ENCODE measurements around the gene SMAD3.

The SMAD3 gene

DNA sequence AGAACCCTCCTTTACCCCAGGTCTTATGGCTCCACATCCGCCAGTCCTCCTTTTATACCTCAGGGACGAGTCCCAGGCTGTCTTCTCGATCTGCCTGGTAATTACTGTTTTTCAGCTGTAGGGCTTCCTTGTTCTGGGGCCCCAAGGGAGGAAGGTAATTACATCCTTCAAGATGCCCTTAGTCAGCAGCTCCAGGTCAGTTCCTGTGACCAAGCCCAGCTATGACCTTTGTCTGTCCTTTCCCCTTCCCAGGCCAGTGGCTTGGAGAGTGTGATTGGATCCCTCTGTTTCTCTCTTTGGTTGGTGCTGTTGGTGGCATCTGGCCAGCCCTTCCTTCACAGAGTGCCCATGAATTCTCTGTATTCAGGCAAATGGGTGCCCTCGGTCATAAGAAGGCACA lies 96.5 kb downstream of the SMAD3 start:
- peak; percentile 81 for DNase-seq (ENCODE audit: low read depth, low spot score)

DNA sequence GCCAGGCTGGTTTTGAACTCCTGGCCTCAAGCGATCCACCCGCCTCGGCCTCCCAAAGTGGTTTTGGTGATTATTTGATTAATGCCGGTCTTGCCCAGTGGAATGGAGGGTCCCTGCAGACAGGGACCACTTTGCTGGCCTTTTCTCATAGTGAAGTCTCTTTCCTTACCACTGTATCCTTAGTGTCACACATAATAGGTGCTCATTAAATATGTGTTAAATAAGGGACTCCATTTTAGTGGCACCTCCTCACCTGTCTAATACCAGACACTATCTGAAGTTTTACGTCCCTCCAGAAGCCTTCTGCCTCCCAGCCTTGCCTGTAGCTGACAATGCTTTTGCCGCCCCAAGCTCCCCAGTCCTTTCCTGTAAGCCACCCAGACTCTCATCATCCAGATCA lies 97.8 kb downstream of the SMAD3 start:
- DNase-seq (ENCODE audit: low read depth, low spot score): no peak

DNA sequence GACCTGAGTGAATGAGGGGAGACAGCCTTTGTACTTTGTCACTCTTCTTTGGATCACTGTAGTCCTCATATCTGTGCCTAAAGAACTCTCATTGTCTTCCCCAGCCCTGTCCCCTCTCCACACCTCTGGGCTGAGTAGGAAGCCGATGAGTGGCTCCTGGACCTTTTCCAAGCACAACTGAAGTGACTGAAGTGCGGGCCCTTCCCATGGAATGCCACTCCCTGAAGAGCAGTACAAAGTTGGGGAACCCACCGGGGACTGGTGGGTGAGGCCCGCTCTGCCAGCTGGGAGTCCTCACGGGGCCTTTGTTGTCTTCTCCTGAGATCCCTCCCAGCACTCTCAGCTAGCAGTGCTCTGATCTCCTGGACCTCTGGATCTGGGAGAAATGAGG lies 99.0 kb downstream of the SMAD3 start:
- no peak for DNase-seq (ENCODE audit: low read depth, low spot score)

DNA sequence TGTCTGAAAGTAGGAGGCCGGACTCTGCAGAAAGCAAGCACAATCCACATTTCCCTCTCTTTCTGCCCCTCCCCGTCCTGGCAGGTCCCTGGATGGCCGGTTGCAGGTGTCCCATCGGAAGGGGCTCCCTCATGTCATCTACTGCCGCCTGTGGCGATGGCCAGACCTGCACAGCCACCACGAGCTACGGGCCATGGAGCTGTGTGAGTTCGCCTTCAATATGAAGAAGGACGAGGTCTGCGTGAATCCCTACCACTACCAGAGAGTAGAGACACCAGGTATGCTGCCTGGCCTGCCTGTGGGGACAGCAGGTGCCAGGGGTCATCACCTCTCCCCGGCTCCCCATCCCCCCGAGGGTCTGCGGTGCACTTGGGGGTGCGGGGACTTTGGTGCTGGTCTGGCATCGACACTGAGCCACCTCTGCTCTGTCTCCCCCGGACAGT lies 99.4 kb downstream of the SMAD3 start:
- peak; percentile 84 for DNase-seq (ENCODE audit: low read depth, low spot score)

- DNase-seq (ENCODE audit: low read depth, low spot score): peak; percentile 82
Measured at GRCh38 chr15:67165254-67166253, 100.2 kb downstream of the SMAD3 start.

- no peak for DNase-seq (ENCODE audit: low read depth, low spot score)
Measured at GRCh38 chr15:67166280-67167009, 101.0 kb downstream of the SMAD3 start.

DNA sequence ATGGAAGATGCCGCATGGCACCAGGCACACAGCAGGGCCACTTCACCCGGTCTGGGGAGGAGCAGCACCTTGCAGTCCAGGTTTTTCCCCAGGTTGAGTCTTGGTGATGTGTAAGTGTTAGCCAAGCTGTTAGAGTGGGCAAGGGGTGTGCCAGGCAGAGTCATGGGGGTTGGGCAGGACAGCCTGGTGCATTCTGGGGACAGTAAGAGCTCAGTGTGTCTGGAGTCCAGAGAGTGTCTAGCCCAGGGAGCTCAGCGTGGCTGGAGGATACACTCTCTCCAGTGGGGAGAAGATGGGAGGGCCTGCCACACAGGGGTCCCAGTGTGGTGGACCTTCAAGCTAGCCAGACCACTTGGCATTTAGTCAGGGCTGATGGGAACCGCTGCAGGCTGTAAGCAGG lies 101.7 kb downstream of the SMAD3 start:
- no peak for DNase-seq (ENCODE audit: low read depth, low spot score)

DNA sequence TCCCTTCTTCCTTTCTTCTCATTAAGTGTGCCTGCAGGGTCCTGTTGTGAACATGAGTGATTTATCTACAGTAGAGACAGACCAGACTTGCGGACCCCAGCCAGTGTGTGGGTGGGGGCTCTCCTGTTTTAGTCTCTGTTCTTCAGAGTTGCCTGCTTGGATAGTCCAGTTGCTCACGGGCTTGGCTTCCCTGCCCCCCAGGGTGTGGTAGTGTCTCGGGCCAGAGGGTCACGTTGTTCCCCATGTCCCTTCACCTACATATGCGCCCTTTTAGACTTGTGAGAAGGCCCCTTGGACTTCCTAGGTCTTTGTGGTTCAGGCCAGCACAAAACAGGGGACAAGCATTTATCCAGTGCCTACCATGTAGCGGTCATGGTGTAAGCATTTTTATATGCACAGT lies 103.3 kb downstream of the SMAD3 start:
- DNase-seq (ENCODE audit: low read depth, low spot score): no peak

DNA sequence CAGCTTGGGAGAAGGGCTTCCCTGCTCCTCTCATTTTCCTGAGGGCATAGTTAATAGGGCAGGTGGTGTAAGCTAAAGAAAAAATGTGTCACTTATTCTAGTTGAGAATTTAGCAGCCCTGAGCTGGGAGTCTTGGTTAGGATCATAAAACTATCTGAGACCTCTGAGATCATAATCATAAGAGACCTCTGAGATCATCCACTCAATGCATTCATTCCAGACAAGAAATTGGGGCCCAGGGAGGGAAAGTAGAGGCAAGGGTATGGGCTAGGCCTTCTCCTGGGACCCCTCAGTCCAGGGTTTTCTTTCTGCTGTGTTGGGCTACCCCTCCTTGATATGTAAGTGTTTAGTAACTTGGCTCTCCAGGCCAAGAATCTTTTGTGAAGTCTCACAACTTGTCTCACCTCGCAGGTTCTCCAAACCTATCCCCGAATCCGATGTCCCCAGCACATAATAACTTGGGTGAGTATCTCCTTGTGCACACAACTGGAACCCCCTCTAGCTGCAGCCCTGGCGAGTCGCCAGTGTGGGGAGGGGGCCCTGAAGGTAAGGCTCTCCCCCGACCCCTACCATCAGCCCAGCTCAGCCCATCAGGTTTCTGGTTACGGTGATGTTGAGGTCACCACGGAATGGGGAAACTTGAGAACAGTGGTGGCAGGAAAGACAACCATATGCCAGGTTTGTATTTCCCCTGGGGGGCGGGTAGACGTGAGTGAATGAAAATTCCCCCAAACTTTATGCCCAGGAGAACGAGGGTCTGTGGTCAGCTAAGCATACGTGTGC lies 104.9 kb downstream of the SMAD3 start:
- DNase-seq (ENCODE audit: low read depth, low spot score): no peak

DNA sequence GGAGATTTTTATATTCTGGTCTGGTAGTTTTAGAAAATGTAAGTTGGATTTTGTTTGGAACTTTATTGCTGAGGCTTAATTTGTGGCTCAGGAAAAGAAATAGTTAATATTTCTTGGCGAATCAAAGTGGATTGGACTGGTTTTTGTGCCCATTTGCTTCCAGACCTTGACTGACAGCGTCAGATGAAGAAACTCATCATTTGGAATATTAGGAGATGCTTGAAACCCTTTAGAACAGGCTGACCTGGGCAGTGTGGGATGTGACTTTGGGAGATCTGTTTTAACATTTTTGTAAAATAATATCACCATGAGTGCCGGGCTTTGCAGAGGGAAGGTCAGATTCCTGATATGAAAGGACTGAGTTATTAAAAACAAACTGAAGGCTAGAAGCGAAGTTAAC lies 106.1 kb downstream of the SMAD3 start:
- no peak for DNase-seq (ENCODE audit: low read depth, low spot score)

DNA sequence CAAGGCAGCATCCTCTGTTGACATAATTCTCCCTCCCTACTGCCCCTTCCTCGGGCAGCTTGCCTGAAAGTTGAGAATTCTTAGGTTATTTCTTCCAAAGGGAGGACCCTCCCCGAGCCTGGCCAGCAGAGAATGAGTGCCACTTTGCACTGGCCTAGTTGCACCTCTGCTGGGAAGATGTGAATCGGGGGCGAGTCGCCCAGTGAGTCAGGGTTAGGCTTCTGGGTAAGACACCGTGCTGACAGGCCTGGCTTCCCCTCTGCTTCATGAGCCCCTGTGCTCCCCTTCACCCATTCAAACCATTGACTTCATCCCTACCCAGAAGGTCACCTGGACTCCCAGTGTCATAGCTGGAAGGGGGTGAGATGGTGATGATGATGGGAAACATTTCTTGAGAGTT lies 106.8 kb downstream of the SMAD3 start:
- DNase-seq (ENCODE audit: low read depth, low spot score): no peak

GRCh38 chr15:67173005-67173404 lies 107.6 kb downstream of the SMAD3 start:
- no peak for DNase-seq (ENCODE audit: low read depth, low spot score)

DNA sequence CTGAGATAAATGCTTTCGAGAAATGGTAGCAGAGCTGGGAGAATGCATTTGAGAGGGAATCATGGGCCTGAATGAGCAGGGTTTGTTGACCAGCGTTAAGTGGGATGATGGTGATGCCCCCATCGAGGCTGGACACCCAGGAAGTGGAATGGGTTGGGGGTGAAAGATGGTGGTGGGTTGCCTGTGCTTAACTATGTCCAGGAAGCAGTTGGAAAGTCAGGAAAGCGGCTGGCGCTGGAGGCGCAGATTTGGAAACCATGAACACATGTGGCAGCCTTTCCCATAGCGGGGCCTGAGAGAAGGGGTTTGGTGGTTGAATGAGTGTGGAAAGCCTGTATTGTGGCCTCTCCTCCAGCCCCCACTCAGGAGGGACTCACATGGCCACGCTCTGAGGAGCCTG lies 108.4 kb downstream of the SMAD3 start:
- DNase-seq (ENCODE audit: low read depth, low spot score): no peak

- DNase-seq (ENCODE audit: low read depth, low spot score): no peak
Measured at GRCh38 chr15:67174446-67174845, 109.0 kb downstream of the SMAD3 start.

DNA sequence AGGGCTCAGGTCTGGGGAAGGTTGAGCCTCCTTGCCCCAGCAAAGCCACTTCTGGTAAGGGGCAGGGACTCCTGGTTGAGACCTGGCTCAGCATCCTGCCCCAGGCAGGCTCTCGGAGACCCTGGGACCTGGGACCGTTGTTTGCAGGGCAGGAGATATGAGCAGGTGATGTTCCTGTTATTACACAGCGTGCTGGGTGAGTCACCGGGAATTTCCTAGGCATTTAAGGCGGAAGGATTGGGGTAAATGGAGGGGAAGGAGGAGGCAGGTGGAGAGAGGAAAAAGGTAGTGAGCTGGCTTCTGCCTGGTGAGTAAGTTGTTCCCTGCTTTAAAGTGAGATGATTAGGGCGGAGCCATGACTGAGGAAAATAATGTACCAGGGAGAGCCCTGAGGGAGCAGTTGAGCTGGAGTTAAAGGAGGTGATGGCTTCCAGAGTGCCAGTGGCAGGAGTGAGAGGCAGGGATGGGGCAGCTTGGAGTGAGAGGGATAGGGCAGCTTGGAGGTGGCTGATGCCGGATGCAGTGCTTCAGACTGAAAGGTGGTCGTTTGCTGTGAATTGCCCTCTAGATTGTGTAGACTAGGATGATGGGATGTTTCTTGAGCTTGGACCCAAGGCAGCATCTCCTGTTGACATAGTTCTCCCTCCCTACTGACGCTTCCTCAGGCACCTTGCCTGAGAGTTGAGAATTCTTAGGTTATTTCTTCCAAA lies 109.6 kb downstream of the SMAD3 start:
- peak; percentile 63 for DNase-seq (ENCODE audit: low read depth, low spot score)

- DNase-seq (ENCODE audit: low read depth, low spot score): no peak
Measured at GRCh38 chr15:67175643-67176071, 110.3 kb downstream of the SMAD3 start.

- DNase-seq (ENCODE audit: low read depth, low spot score): peak; percentile 61
Measured at GRCh38 chr15:67176195-67176971, 111.0 kb downstream of the SMAD3 start.

GRCh38 chr15:67177752-67178151 lies 112.3 kb downstream of the SMAD3 start:
- no peak for DNase-seq (ENCODE audit: low read depth, low spot score)

DNA sequence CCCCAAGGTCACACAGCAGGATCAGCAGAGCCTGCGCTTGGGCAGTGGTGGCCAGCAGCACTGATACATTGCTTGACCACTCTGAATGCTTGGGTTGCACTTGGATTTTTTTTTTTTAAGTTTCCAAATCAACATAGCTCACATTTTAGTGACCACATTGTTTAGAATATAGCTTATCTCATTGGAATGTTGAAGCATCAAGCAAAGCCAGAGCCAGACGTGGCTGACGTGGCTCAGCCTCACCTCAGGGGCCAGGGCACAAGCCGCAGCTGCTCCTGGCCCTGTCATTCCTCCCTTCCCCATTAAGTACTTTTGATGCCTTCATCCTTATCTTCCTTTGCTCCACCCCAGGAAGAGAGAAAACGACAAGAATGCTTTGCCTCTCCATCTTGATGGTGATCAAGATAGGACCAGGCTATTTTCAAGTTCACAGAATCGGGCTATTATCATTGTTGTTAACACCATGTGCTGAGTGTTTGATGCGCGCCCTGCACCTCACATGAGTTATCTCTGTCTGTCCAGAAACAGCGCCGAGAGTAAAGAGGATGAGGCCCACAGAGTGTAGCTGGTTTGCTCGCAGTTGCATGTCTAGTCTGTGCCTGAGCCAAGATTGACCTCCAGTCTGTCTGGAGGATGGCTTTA lies 113.3 kb downstream of the SMAD3 start:
- peak; percentile 83 for DNase-seq (ENCODE audit: low read depth, low spot score)

DNA sequence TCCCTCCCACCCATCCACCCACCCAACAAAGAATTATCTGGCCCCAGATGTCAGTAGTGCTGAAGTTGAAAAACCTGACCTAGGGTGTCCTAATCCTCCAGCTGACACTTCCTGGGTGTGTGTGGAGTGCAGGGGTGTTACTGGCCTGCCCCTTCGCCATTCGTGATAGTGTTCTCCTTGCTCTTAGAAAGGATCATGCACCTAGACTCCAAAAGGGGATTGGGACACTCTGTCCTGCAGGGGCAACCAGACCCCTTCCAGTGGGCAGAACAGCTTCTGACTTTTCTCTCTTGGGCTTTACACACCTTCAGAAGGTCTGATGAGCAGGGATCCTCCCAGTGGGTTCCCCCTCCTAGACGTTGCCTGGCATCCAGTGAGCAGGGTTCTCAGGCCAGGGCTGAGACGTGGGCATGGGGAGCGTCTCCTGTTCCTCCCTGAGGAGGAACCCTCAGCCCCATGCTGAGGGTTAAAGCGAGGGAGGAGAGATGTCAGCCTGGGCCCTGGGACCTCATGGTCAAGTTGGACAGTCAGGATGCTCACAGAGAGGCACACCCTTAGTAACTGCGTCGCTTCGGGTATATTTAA lies 114.1 kb downstream of the SMAD3 start:
- no peak for DNase-seq (ENCODE audit: low read depth, low spot score)
